OCI-LY7 (cell line): ENCODE results near the gene SIX6. TPM values are rescaled to one million over a fixed set of nuclear protein-coding genes. Genes with fewer than 3 reads are reported as not detected.

Experiments
- BruUV-seq: library from RNA; stranded (reverse); fragments of 400-500 nt; replicated peaks from 2 replicates; lab custom pipeline; 2021; lab: Mats Ljungman, UMichigan
- CTCF ChIA-PET: fragments of 300-600 bp; sonication (Branson Sonifier 250); formaldehyde crosslinking; loops from one replicate; lab custom pipeline; 2022; ENCODE audit warnings: antibody characterized with exemption; ENCODE audit not compliant: unreplicated experiment; lab: Charles Lee
- POLR2A ChIA-PET: fragments of 300-600 bp; sonication (Branson Sonifier 250); formaldehyde crosslinking; loops from one replicate; lab custom pipeline; 2022; ENCODE audit warnings: antibody characterized with exemption; lab: Charles Lee
- DNase-seq: peaks from one replicate; pipeline ENCODE4 v3.0.0-alpha.2; 2015; ENCODE audit warnings: low spot score
- H2AFZ ChIP-seq: fragments of 200-600 bp; sonication (generic), shearing (Covaris generic); 2 replicates; pipeline ENCODE4 v1.6.1; 2014; ENCODE audit warnings: mild to moderate bottlenecking, antibody characterized with exemption, low read length, moderate library complexity
- H3K27ac ChIP-seq: fragments of 200-600 bp; sonication (generic); 2 replicates; pipeline ENCODE4 v1.5.1; 2014; ENCODE audit warnings: mixed run types, low read depth, mild to moderate bottlenecking, moderate library complexity, low read length, inconsistent platforms; ENCODE audit not compliant: poor library complexity, severe bottlenecking
- H3K36me3 ChIP-seq: fragments of 200-600 bp; sonication (generic); 2 replicates; pipeline ENCODE4 v1.6.1; 2014; ENCODE audit warnings: mild to moderate bottlenecking, antibody characterized with exemption, low read length, moderate library complexity, mixed read lengths; ENCODE audit not compliant: insufficient read depth
- H3K4me1 ChIP-seq: fragments of 200-600 bp; sonication (generic); 2 replicates; pipeline ENCODE4 v1.5.1; 2014; ENCODE audit warnings: mild to moderate bottlenecking, low read length; ENCODE audit not compliant: insufficient read depth, poor library complexity, severe bottlenecking
- H3K4me2 ChIP-seq: fragments of 200-600 bp; sonication (generic); 2 replicates; pipeline ENCODE4 v1.6.1; 2014; ENCODE audit warnings: mild to moderate bottlenecking, low read length
- H3K4me3 ChIP-seq: fragments of 200-600 bp; sonication (generic); 2 replicates; pipeline ENCODE4 v1.5.1; 2014; ENCODE audit warnings: mild to moderate bottlenecking, low read depth, low read length; ENCODE audit not compliant: poor library complexity, severe bottlenecking
- H3K79me2 ChIP-seq: fragments of 200-600 bp; sonication (generic); 2 replicates; pipeline ENCODE4 v1.6.1; 2016; ENCODE audit warnings: low read depth, mild to moderate bottlenecking, low read length, moderate library complexity, mixed read lengths; ENCODE audit not compliant: insufficient read depth
- H3K9me2 ChIP-seq: fragments of 200-600 bp; sonication (generic); 2 replicates; pipeline ENCODE4 v1.6.1; 2016; ENCODE audit warnings: mild to moderate bottlenecking, low read length, mixed read lengths; ENCODE audit not compliant: insufficient read depth
- H3K9me3 ChIP-seq: fragments of 200-600 bp; sonication (generic); 2 replicates; pipeline ENCODE4 v1.6.1; 2014; ENCODE audit warnings: mild to moderate bottlenecking, mixed run types, low read length, mixed read lengths
- H4K20me1 ChIP-seq: fragments of 200-600 bp; sonication (generic); 2 replicates; pipeline ENCODE4 v1.6.1; 2014; ENCODE audit warnings: mild to moderate bottlenecking, antibody characterized with exemption, low read length, moderate library complexity, mixed read lengths; ENCODE audit not compliant: insufficient read depth
- EZH2phosphoT487 ChIP-seq: fragments of 200-600 bp; sonication (generic); IDR thresholded peaks from 2 replicates; pipeline ENCODE4 v1.6.1; 2018; ENCODE audit warnings: low read depth, borderline replicate concordance, mild to moderate bottlenecking, mixed run types, antibody characterized with exemption, low read length, moderate library complexity, mixed read lengths
- intact Hi-C: fragments of 100-400 bp; cut with micrococcal nuclease; formaldehyde crosslinking; loops from one replicate; pipeline ENCODE4 v1.10.0; 2022; ENCODE audit not compliant: unreplicated experiment
- total RNA-seq, 2 experiments: library from RNA; depleted of rRNA in 1 of 2; stranded (reverse); fragments of >200 nt in 1 of 2; shearing (Covaris generic) in 1 of 2; gene quantifications; 2 replicates each; pipeline ENCODE4 v1.2.3, GENCODE V29; 2014 to 2022
- TF ChIP-seq, protein P1 (sequence below): fragments of 200-600 bp; sonication (generic); conservative IDR thresholded peaks from 2 replicates; pipeline ENCODE4 v1.5.1; 2014; ENCODE audit warnings: mild to moderate bottlenecking, antibody characterized with exemption, low read length, moderate library complexity, mixed read lengths

Gene SIX6
- total RNA-seq, 2 experiments from 2014 or later: not detected

DNA sequence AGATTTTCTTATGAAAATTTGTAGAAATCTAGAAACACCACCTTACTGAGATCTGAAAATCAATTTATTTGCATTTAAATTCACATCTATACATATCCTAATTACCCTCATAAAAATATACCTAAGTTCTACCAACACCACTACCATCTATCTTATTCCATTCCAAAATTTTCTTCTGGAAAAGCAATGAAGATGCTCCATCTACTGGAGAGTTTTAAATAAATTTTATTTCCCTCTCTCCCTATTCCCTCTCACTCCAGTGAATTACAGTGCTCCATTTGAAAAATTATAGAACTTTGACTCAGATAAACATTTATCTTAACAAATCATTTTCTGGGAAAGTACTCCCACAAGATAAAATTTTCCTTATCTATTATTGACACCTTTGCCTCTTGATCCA lies 20.8 kb upstream of the SIX6 start:
- Histone ChIP-seq H3K79me2 (no peaks in the 10 kb centered on the region), H4K20me1 (no peaks in the 10 kb centered on the region), H3K4me3 (no peak overlapping the region), H3K27ac (no peak overlapping the region), H3K9me3 (no peaks in the 10 kb centered on the region), H3K9me2 (no peaks in the 10 kb centered on the region), H3K36me3 (no peaks in the 10 kb centered on the region), H3K4me2 (no peak overlapping the region), H2AFZ (no peak overlapping the region), H3K4me1 (no peaks in the 10 kb centered on the region)
- POLR2A ChIA-PET: no interaction called here
- DNase-seq: no peak
- no peak for TF ChIP-seq EZH2phosphoT487
- TF ChIP-seq, protein P1, sequence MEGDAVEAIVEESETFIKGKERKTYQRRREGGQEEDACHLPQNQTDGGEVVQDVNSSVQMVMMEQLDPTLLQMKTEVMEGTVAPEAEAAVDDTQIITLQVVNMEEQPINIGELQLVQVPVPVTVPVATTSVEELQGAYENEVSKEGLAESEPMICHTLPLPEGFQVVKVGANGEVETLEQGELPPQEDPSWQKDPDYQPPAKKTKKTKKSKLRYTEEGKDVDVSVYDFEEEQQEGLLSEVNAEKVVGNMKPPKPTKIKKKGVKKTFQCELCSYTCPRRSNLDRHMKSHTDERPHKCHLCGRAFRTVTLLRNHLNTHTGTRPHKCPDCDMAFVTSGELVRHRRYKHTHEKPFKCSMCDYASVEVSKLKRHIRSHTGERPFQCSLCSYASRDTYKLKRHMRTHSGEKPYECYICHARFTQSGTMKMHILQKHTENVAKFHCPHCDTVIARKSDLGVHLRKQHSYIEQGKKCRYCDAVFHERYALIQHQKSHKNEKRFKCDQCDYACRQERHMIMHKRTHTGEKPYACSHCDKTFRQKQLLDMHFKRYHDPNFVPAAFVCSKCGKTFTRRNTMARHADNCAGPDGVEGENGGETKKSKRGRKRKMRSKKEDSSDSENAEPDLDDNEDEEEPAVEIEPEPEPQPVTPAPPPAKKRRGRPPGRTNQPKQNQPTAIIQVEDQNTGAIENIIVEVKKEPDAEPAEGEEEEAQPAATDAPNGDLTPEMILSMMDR: peak; percentile 49
- BruUV-seq: no TSS peak
- intact Hi-C loops: no loop called here
- CTCF ChIA-PET: no interaction called here

DNA sequence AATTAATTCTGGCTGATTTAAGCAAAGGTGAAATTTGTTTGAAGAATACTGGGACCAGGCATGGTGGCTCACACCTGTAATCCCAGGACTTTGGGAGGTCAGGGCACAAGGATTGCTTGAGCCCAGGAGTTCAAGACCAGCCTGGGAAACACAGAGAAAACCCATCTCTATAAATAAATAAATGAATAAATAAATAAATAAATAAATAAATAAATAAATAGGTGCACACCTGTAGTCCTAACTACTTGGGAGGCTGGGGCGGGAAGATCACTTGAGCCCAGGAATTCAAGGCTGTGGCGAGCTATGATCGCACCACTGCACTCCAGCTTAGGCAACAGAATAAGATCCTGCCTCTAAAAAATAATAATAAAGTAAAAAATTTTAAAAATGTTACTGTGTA lies 18.7 kb upstream of the SIX6 start:
- Histone ChIP-seq H3K27ac (no peak overlapping the region), H3K36me3 (no peaks in the 10 kb centered on the region), H3K79me2 (no peaks in the 10 kb centered on the region), H4K20me1 (no peaks in the 10 kb centered on the region), H3K4me2 (no peak overlapping the region), H3K9me3 (no peaks in the 10 kb centered on the region), H3K9me2 (no peaks in the 10 kb centered on the region), H3K4me1 (no peaks in the 10 kb centered on the region), H2AFZ (no peak overlapping the region), H3K4me3 (no peak overlapping the region)
- no TSS peak for BruUV-seq
- ChIA-PET POLR2A (no interaction called here), CTCF (no interaction called here)
- DNase-seq: no peak
- intact Hi-C loops: no loop called here
- TF ChIP-seq, protein P1: no peak
- TF ChIP-seq EZH2phosphoT487: no peak

DNA sequence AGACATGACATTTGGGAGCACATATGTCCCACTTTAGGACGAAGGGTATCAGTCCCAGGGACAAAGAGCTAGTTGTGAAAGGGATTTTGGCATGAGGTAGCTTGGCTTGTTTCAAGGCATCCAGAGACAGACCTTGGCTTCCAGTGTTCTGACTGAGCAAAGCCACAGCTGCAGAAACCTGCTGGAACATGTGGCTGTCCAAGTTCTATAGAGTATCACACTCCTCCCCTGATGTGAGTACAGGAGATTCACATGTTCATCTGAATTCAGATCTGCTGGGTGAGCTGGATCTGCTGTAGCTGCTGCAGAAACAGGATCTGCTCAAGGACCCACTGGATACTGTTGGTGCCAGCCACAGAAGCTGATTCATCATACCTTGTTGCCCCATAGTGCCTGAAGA lies 13.0 kb upstream of the SIX6 start:
- TF ChIP-seq, protein P1: no peak
- no peak for TF ChIP-seq EZH2phosphoT487
- H3K36me3 ChIP-seq: no peaks in the 10 kb centered on the region
- H3K27ac ChIP-seq: no peak overlapping the region
- H3K79me2 ChIP-seq: no peaks in the 10 kb centered on the region
- H2AFZ ChIP-seq: no peak overlapping the region
- BruUV-seq: no TSS peak
- H3K4me3 ChIP-seq: no peak overlapping the region
- H3K9me2 ChIP-seq: no peaks in the 10 kb centered on the region; the same call in 1 of the 2 replicates
- POLR2A ChIA-PET: interaction anchor here (0.6 to 1.0 kb wide), 2 partner anchors 26 to 107 kb away, joined by 3 read pairs; no protein-coding TSS in a partner anchor
- intact Hi-C loops: no loop called here
- no peaks in the 10 kb centered on the region for H4K20me1 ChIP-seq
- H3K9me3 ChIP-seq: no peaks in the 10 kb centered on the region
- no peak overlapping the region for H3K4me2 ChIP-seq
- no peaks in the 10 kb centered on the region for H3K4me1 ChIP-seq
- CTCF ChIA-PET: no interaction called here
- no peak for DNase-seq
